K562 (cell line): ENCODE results near the gene C19orf67. TPM values are rescaled to one million over a fixed set of nuclear protein-coding genes. Genes with fewer than 3 reads are reported as not detected.

Experiments
- ATAC-seq: fragments of 200-7000 bp; cut with Tn5 transposase; 3 replicates; pipeline ENCODE4 v1.9.1; 2020; ENCODE audit warnings: moderate library complexity
- BruUV-seq: library from RNA; stranded (reverse); fragments of 400-500 nt; replicated peaks from 2 replicates; lab custom pipeline; 2021; lab: Mats Ljungman, UMichigan
- CTCF ChIA-PET: fragments of 300-600 bp; formaldehyde crosslinking; extraction: SDS; loops from one replicate; lab custom pipeline; 2021; ENCODE audit warnings: low intra/inter-chr PET ratio; lab: Yijun Ruan, JAX
- POLR2A ChIA-PET: fragments of 300-600, 350-650 bp; sonication (Branson Sonifier 250); formaldehyde crosslinking; extraction: SDS; loops from one replicate; lab custom pipeline; 2021; ENCODE audit warnings: antibody characterized with exemption, inconsistent platforms; lab: Yijun Ruan, JAX
- DNase-seq, 4 experiments: peaks; one replicate each; pipeline versions ENCODE4 v3.0.0 to v3.0.0-alpha.2; 2011 to 2018; ENCODE audit warnings: low spot score in 3 of 4, mixed read lengths in 3 of 4; ENCODE audit errors: extremely low read depth in 1 of 4
- FAIRE-seq: peaks from 2 replicates; lab custom pipeline; 2011; peaks lifted over from hg19 to GRCh38; lab: Jason Lieb, UNC
- H2AFZ ChIP-seq: 2 replicates; pipeline ENCODE4 v1.6.0; 2011; ENCODE audit warnings: low read depth, low read length, control low read depth, inconsistent platforms
- H3K27ac ChIP-seq: fragments of 200-600 bp; 3 replicates; pipeline ENCODE4 v1.8.0; 2011; ENCODE audit warnings: low read depth, mild to moderate bottlenecking, control low read depth, inconsistent platforms, low read length, moderate library complexity, mixed read lengths; ENCODE audit errors: extremely low read depth
- H3K27me3 ChIP-seq, 2 experiments: fragments of 300-600 bp in 1 of 2; 2 replicates in 1 of 2; 3 replicates in 1 of 2; pipeline versions ENCODE4 v1.6.0 to v1.8.0; 2011; ENCODE audit warnings: inconsistent platforms in 2 of 2, low read length in 2 of 2, mild to moderate bottlenecking in 1 of 2, mixed read lengths in 1 of 2, moderate library complexity in 1 of 2; ENCODE audit not compliant: control insufficient read depth in 2 of 2, insufficient read depth in 2 of 2
- H3K36me3 ChIP-seq: fragments of 300-600 bp; 3 replicates; pipeline ENCODE4 v1.8.0; 2011; ENCODE audit warnings: mild to moderate bottlenecking, low read length, inconsistent platforms; ENCODE audit not compliant: control insufficient read depth, insufficient read depth
- H3K4me1 ChIP-seq, 2 experiments: fragments of 200-600 bp in 1 of 2; replicated peaks in 1 of 2; 2 replicates in 1 of 2; 3 replicates in 1 of 2; pipeline versions ENCODE4 v1.5.1 to v1.8.0; 2011; ENCODE audit warnings: inconsistent platforms in 2 of 2, low read length in 2 of 2, mild to moderate bottlenecking in 1 of 2, mixed read lengths in 1 of 2, moderate library complexity in 1 of 2; ENCODE audit not compliant: control insufficient read depth in 2 of 2, insufficient read depth in 2 of 2
- H3K4me2 ChIP-seq: 2 replicates; pipeline ENCODE4 v1.6.1; 2011; ENCODE audit warnings: low read length, control low read depth, inconsistent platforms, mixed read lengths; ENCODE audit not compliant: insufficient read depth
- H3K4me3 ChIP-seq: fragments of 200-600 bp; sonication (generic), shearing (Covaris generic); 2 replicates; pipeline ENCODE4 v1.5.1; 2016; ENCODE audit warnings: control low read depth, inconsistent platforms
- H3K79me2 ChIP-seq: fragments of 200-600 bp; 3 replicates; pipeline ENCODE4 v1.8.0; 2011; ENCODE audit warnings: low read length, inconsistent platforms; ENCODE audit not compliant: control insufficient read depth, insufficient read depth
- H3K9ac ChIP-seq, 2 experiments: 2 replicates each; pipeline versions ENCODE4 v1.6.0 to v1.6.1; 2011; ENCODE audit warnings: low read depth in 2 of 2, low read length in 2 of 2, control low read depth in 1 of 2, inconsistent platforms in 1 of 2, mild to moderate bottlenecking in 1 of 2, mixed read lengths in 1 of 2; ENCODE audit not compliant: insufficient read depth in 1 of 2
- H3K9me1 ChIP-seq: one replicate; pipeline ENCODE4 v1.6.0; 2011; ENCODE audit warnings: inconsistent platforms, mild to moderate bottlenecking, low read length, moderate library complexity; ENCODE audit not compliant: control insufficient read depth, insufficient read depth
- H3K9me3 ChIP-seq: replicated peaks from 2 replicates; pipeline ENCODE4 v1.5.1; 2011; ENCODE audit warnings: low read depth, low read length, inconsistent platforms; ENCODE audit not compliant: control insufficient read depth, insufficient read depth
- H4K20me1 ChIP-seq: replicated peaks from 2 replicates; pipeline ENCODE4 v1.6.1; 2011; ENCODE audit warnings: low read length, inconsistent platforms, mixed read lengths; ENCODE audit not compliant: control insufficient read depth, insufficient read depth
- BCOR ChIP-seq: fragments of 450-650 bp; IDR thresholded peaks from 2 replicates; pipeline ENCODE4 v1.6.1; 2016
- EHMT2 ChIP-seq: fragments of 450-650 bp; IDR thresholded peaks from 2 replicates; pipeline ENCODE4 v1.6.1; 2018; ENCODE audit warnings: antibody characterized with exemption
- HDAC2 ChIP-seq: fragments of 450-650 bp; IDR thresholded peaks from 2 replicates; pipeline ENCODE4 v1.6.1; 2016; ENCODE audit warnings: mild to moderate bottlenecking
- KDM1A ChIP-seq, 2 experiments: fragments of 450-650 bp; IDR thresholded peaks; 2 replicates each; pipeline ENCODE4 v1.6.1; 2016; ENCODE audit warnings: mild to moderate bottlenecking in 2 of 2
- PYGO2 ChIP-seq: fragments of 450-650 bp; IDR thresholded peaks from 2 replicates; pipeline ENCODE4 v1.6.1; 2016; ENCODE audit warnings: mild to moderate bottlenecking, missing genetic modification characterization, moderate library complexity, missing compliant biosample characterization
- RBM25 ChIP-seq: fragments of 200-400 bp; formaldehyde crosslinking; IDR thresholded peaks from 2 replicates; pipeline ENCODE4 v1.6.1; 2018; ENCODE audit warnings: low read length, low read depth, moderate library complexity; ENCODE audit not compliant: severe bottlenecking
- ZFP36 ChIP-seq: fragments of 150-350 bp; IDR thresholded peaks from 2 replicates; pipeline ENCODE4 v1.6.1; 2018; ENCODE audit warnings: low read length, low read depth; ENCODE audit not compliant: partially characterized antibody
- WGBS: fragments of 100-300 bp; shearing (Covaris generic); methylation state at CpG from one replicate; pipeline ENCODE4 v1.1.6; 2016; ENCODE audit warnings: low coverage, mixed read lengths; ENCODE audit not compliant: insufficient coverage; ENCODE audit errors: missing lambda C conversion rate; 5-methylcytosine and 5-hydroxymethylcytosine counted together
- in situ Hi-C: fragments of 300-500 bp; cut with MboI; formaldehyde crosslinking; loops from 4 replicates; pipeline ENCODE4 v1.15.0; 2018; ENCODE audit warnings: inconsistent platforms, mixed read lengths
- intact Hi-C: fragments of 100-400 bp; cut with micrococcal nuclease; formaldehyde crosslinking; loops from 2 replicates; pipeline ENCODE4 v1.14.2; 2022
- polyA plus RNA-seq, 8 experiments: library from polyadenylated mRNA; depleted of rRNA in 4 of 8; stranded (reverse) in 5 of 8; unstranded in 3 of 8; fragments of >200 nt; fragmentation: Nextera tagmentation in 2 of 8; fragmentation: Illumina TruSeq in 1 of 8; extraction: Ambion mirVana in 2 of 8; extraction: Trizol in 1 of 8; gene quantifications; 2 replicates each; pipeline versions ENCODE4 v1.2.1 to v1.2.3, GENCODE V29; 2011 to 2014; ENCODE audit warnings: inconsistent platforms in 1 of 8, missing spikeins in 1 of 8
- total RNA-seq, 7 experiments: library from RNA; depleted of rRNA in 6 of 7; stranded (reverse); fragments of >200 nt in 6 of 7; fragmentation: Illumina TruSeq in 2 of 7; extraction: Trizol in 2 of 7; gene quantifications; 2 replicates each; pipeline versions ENCODE4 v1.2.1 to v1.2.3, GENCODE V29; 2011 to 2021; ENCODE audit warnings: low replicate concordance in 1 of 7

The C19orf67 gene
- total and polyA plus RNA-seq, 9 of the 15 experiments (the other 6 are each of a cell fraction or from before 2014, with no cell fraction given), result 0.29 to 1.8 (median 0.51) TPM; not detected in 3

GRCh38 chr19:14039181-14039580 is 46.4 kb downstream of the C19orf67 start:
- TF ChIP-seq PYGO2 (tag) (no peak), ZFP36 (peak; percentile 59), HDAC2 (peak; percentile 58; the same call in 1 of the 2 replicates), BCOR (peak; percentile 81), RBM25 (peak; percentile 67), KDM1A (IDR thresholded peaks at IDR 0.05) (peak; percentile 26 to 52; a peak in 2 of 4 replicates), EHMT2 (no peak)
- Histone ChIP-seq H3K9ac (peak overlapping the region in 1 of 2 experiments; percentile 2; a peak in 1 of 4 replicates), H4K20me1 (no peaks in the 10 kb centered on the region), H3K36me3 (peaks cover 11% of the 10 kb centered on the region; the same call in 2 of the 3 replicates), H3K9me3 (no peaks in the 10 kb centered on the region), H3K4me2 (no peak overlapping the region), H3K4me3 (no peak overlapping the region), H3K9me1 (no peaks in the 10 kb centered on the region), H3K27me3 (no peaks in the 10 kb centered on the region), H3K4me1 (peaks cover 4 to 15% of the 10 kb centered on the region in 2 experiments; a peak in 2 of 5 replicates), H3K27ac (no peak overlapping the region; the same call in 2 of the 3 replicates), H3K79me2 (no peaks in the 10 kb centered on the region), H2AFZ (no peak overlapping the region)
- WGBS, result 81% methylated on average over 7 of the region's 7 CpGs
- DNase-seq, result peak in 1 of 4 experiments; percentile 5
- CTCF ChIA-PET, result no interaction called here
- POLR2A ChIA-PET, result interaction anchor here (1.3 kb wide), 1 partner anchor 19 kb away, joined by 3 read pairs; no protein-coding TSS in a partner anchor
- in situ Hi-C loops, result no loop called here
- intact Hi-C loops, result loop anchor here (10.0 kb wide), 1 partner anchor 84 kb away; the partner anchor contains the start of gene DCAF15
- no TSS peak for BruUV-seq
- FAIRE-seq, result no peak
- ATAC-seq, result no peak
